ENCODE data around the gene RNF187.

- TF ChIP-seq CTCF (conservative IDR thresholded peaks at IDR 0.05; ENCODE audit: low read length) (no peak), EZH2phosphoT487 (IDR thresholded peaks at IDR 0.05; ENCODE audit: borderline replicate concordance, low read depth, low read length) (no peak)
Observed at GRCh38 chr1:228543396-228543795, 56.2 kb downstream of the RNF187 start.
